SJSA1 (cell line): ENCODE measurements around the gene MAML3. TPM values are rescaled to one million over a fixed set of nuclear protein-coding genes. Genes with fewer than 3 reads are reported as not detected.

Experiments used
- DNase-seq, 2 experiments: peaks; one replicate each; pipeline ENCODE4 v3.0.0-alpha.2; 2015 to 2020; ENCODE audit warnings: low spot score in 2 of 2, low read depth in 1 of 2
- H3K27ac ChIP-seq: fragments of 250-450 bp; sonication (Bioruptor Pico); 2 replicates; pipeline ENCODE4 v1.5.1; 2020; ENCODE audit warnings: mild to moderate bottlenecking, moderate library complexity
- H3K27me3 ChIP-seq: fragments of 250-450 bp; sonication (Bioruptor Pico); replicated peaks from 2 replicates; pipeline ENCODE4 v1.5.1; 2020; ENCODE audit warnings: mild to moderate bottlenecking, moderate library complexity
- H3K36me3 ChIP-seq: fragments of 250-450 bp; sonication (Bioruptor Pico); 2 replicates; pipeline ENCODE4 v1.5.1; 2020; ENCODE audit warnings: mild to moderate bottlenecking
- H3K4me1 ChIP-seq: fragments of 250-450 bp; sonication (Bioruptor Pico); replicated peaks from 2 replicates; pipeline ENCODE4 v1.6.1; 2021; ENCODE audit warnings: mild to moderate bottlenecking
- H3K4me3 ChIP-seq: fragments of 250-450 bp; sonication (Bioruptor Pico); 2 replicates; pipeline ENCODE4 v1.5.1; 2020; ENCODE audit warnings: mild to moderate bottlenecking
- H3K9me3 ChIP-seq: fragments of 250-450 bp; sonication (Bioruptor Pico); replicated peaks from 2 replicates; pipeline ENCODE4 v1.5.1; 2020; ENCODE audit warnings: mild to moderate bottlenecking
- total RNA-seq: library from RNA; depleted of rRNA; stranded (reverse); fragments of >200 nt; shearing (Covaris generic); gene quantifications from 2 replicates; pipeline ENCODE4 v1.2.3, GENCODE V29; 2014

Gene MAML3
- total RNA-seq, 1 experiment from 2014 or later = 1.8 TPM

- H3K27me3 ChIP-seq = no peaks in the 10 kb centered on the region
- no peaks in the 10 kb centered on the region for H3K36me3 ChIP-seq
- no peaks in the 10 kb centered on the region for H3K9me3 ChIP-seq
- peaks cover 22% of the 10 kb centered on the region for H3K4me1 ChIP-seq
- no peak for DNase-seq
- no peak overlapping the region for H3K27ac ChIP-seq
- H3K4me3 ChIP-seq = no peak overlapping the region
These were observed 96.3 kb downstream of the MAML3 start for GRCh38 chr4:140057701-140058100.

- H3K9me3 ChIP-seq = no peaks in the 10 kb centered on the region; the same call in 1 of the 2 replicates
- H3K4me1 ChIP-seq = peaks cover 12% of the 10 kb centered on the region
- H3K27ac ChIP-seq = no peak overlapping the region
- H3K36me3 ChIP-seq = no peaks in the 10 kb centered on the region
- no peak overlapping the region for H3K4me3 ChIP-seq
- no peaks in the 10 kb centered on the region for H3K27me3 ChIP-seq
- no peak for DNase-seq
These were observed 98.0 kb downstream of the MAML3 start for GRCh38 chr4:140056015-140056414.

- H3K27me3 ChIP-seq = no peaks in the 10 kb centered on the region
- H3K9me3 ChIP-seq = no peaks in the 10 kb centered on the region; the same call in 1 of the 2 replicates
- H3K27ac ChIP-seq = no peak overlapping the region
- DNase-seq = no peak
- H3K4me3 ChIP-seq = no peak overlapping the region
- H3K36me3 ChIP-seq = no peaks in the 10 kb centered on the region
- peaks cover 5% of the 10 kb centered on the region; the same call in 1 of the 2 replicates for H3K4me1 ChIP-seq
These were observed 99.1 kb downstream of the MAML3 start for GRCh38 chr4:140054861-140055260.

GRCh38 chr4:140053185-140053584 lies 100.8 kb downstream of the MAML3 start:
- H3K27ac ChIP-seq = no peak overlapping the region
- H3K4me3 ChIP-seq = no peak overlapping the region
- DNase-seq = no peak
- no peaks in the 10 kb centered on the region for H3K27me3 ChIP-seq
- no peaks in the 10 kb centered on the region; the same call in 1 of the 2 replicates for H3K4me1 ChIP-seq
- no peaks in the 10 kb centered on the region for H3K36me3 ChIP-seq
- no peaks in the 10 kb centered on the region; the same call in 1 of the 2 replicates for H3K9me3 ChIP-seq

GRCh38 chr4:140052050-140052449 lies 101.9 kb downstream of the MAML3 start:
- no peaks in the 10 kb centered on the region; the same call in 1 of the 2 replicates for H3K9me3 ChIP-seq
- H3K4me1 ChIP-seq = peaks cover 3% of the 10 kb centered on the region; the same call in 1 of the 2 replicates
- H3K27me3 ChIP-seq = no peaks in the 10 kb centered on the region
- no peak overlapping the region for H3K27ac ChIP-seq
- H3K4me3 ChIP-seq = no peak overlapping the region
- no peak for DNase-seq
- H3K36me3 ChIP-seq = no peaks in the 10 kb centered on the region

- H3K36me3 ChIP-seq = no peaks in the 10 kb centered on the region
- no peaks in the 10 kb centered on the region for H3K27me3 ChIP-seq
- no peak overlapping the region for H3K27ac ChIP-seq
- no peaks in the 10 kb centered on the region; the same call in 1 of the 2 replicates for H3K9me3 ChIP-seq
- peaks cover 6% of the 10 kb centered on the region; the same call in 1 of the 2 replicates for H3K4me1 ChIP-seq
- DNase-seq = no peak
- H3K4me3 ChIP-seq = no peak overlapping the region
These were observed 103.9 kb downstream of the MAML3 start for GRCh38 chr4:140049849-140050637.

GRCh38 chr4:140049024-140049848 lies 104.7 kb downstream of the MAML3 start:
- Histone ChIP-seq H3K36me3 (no peaks in the 10 kb centered on the region), H3K9me3 (no peaks in the 10 kb centered on the region; the same call in 1 of the 2 replicates), H3K4me1 (peaks cover 6% of the 10 kb centered on the region; the same call in 1 of the 2 replicates), H3K4me3 (no peak overlapping the region), H3K27ac (no peak overlapping the region), H3K27me3 (no peaks in the 10 kb centered on the region)
- DNase-seq = no peak

- no peaks in the 10 kb centered on the region; the same call in 1 of the 2 replicates for H3K9me3 ChIP-seq
- H3K4me1 ChIP-seq = peaks cover 6% of the 10 kb centered on the region; the same call in 1 of the 2 replicates
- no peak overlapping the region for H3K4me3 ChIP-seq
- no peaks in the 10 kb centered on the region for H3K27me3 ChIP-seq
- no peak for DNase-seq
- no peak overlapping the region for H3K27ac ChIP-seq
- no peaks in the 10 kb centered on the region for H3K36me3 ChIP-seq
These were observed 105.5 kb downstream of the MAML3 start for GRCh38 chr4:140048419-140048995.

GRCh38 chr4:140047786-140048185 lies 106.2 kb downstream of the MAML3 start:
- H3K4me1 ChIP-seq = peaks cover 6% of the 10 kb centered on the region; the same call in 1 of the 2 replicates
- no peak for DNase-seq

GRCh38 chr4:140047017-140047640 lies 106.9 kb downstream of the MAML3 start:
- H3K9me3 ChIP-seq = no peaks in the 10 kb centered on the region; the same call in 1 of the 2 replicates
- no peak for DNase-seq
- H3K27me3 ChIP-seq = no peaks in the 10 kb centered on the region
- H3K4me3 ChIP-seq = no peak overlapping the region
- H3K36me3 ChIP-seq = no peaks in the 10 kb centered on the region
- no peak overlapping the region for H3K27ac ChIP-seq
- peaks cover 6% of the 10 kb centered on the region; the same call in 1 of the 2 replicates for H3K4me1 ChIP-seq

More at GRCh38 chr4:140047786-140048185, 106.2 kb downstream of the MAML3 start:
- Histone ChIP-seq H3K27me3 (no peaks in the 10 kb centered on the region), H3K36me3 (no peaks in the 10 kb centered on the region), H3K9me3 (no peaks in the 10 kb centered on the region; the same call in 1 of the 2 replicates), H3K4me3 (no peak overlapping the region), H3K27ac (no peak overlapping the region)

- no peaks in the 10 kb centered on the region for H3K36me3 ChIP-seq
- no peaks in the 10 kb centered on the region for H3K27me3 ChIP-seq
- no peak overlapping the region for H3K4me3 ChIP-seq
- H3K4me1 ChIP-seq = peaks cover 6% of the 10 kb centered on the region; the same call in 1 of the 2 replicates
- no peak for DNase-seq
- no peaks in the 10 kb centered on the region for H3K9me3 ChIP-seq
- no peak overlapping the region for H3K27ac ChIP-seq
These were observed 107.4 kb downstream of the MAML3 start for GRCh38 chr4:140046543-140046942.

GRCh38 chr4:140046016-140046415 lies 108.0 kb downstream of the MAML3 start:
- no peak for DNase-seq
- H3K27me3 ChIP-seq = no peaks in the 10 kb centered on the region
- no peak overlapping the region for H3K4me3 ChIP-seq
- peaks cover 6% of the 10 kb centered on the region; the same call in 1 of the 2 replicates for H3K4me1 ChIP-seq
- no peak overlapping the region for H3K27ac ChIP-seq
- H3K36me3 ChIP-seq = no peaks in the 10 kb centered on the region
- no peaks in the 10 kb centered on the region for H3K9me3 ChIP-seq

GRCh38 chr4:140044337-140044902 lies 109.6 kb downstream of the MAML3 start:
- 0 out of 2 replicates have a peak, but pooled peaks cover 6% of the 10 kb centered on the region for H3K4me1 ChIP-seq
- no peaks in the 10 kb centered on the region for H3K9me3 ChIP-seq
- no peak overlapping the region for H3K27ac ChIP-seq
- no peak for DNase-seq
- no peaks in the 10 kb centered on the region for H3K36me3 ChIP-seq
- H3K27me3 ChIP-seq = no peaks in the 10 kb centered on the region
- no peak overlapping the region for H3K4me3 ChIP-seq
